CD4-positive, alpha-beta T cell treated with Interleukin-21 for 1 hour (primary cell): ENCODE data around the gene CFAP210.
"Not testable (repeated sequence)": the region's sequence is repeated elsewhere in the genome, so short reads cannot be mapped to it uniquely, and the experiment has no call there.

Experiments
- DNase-seq: peaks from one replicate; pipeline ENCODE4 v3.0.0-alpha.2; 2020

CFAP210 gene

GRCh38 chr2:169670937-169671336 lies 23.3 kb downstream of the CFAP210 start:
- no peak for DNase-seq

- DNase-seq: no peak
These were observed 24.0 kb downstream of the CFAP210 start for GRCh38 chr2:169670215-169670651.

GRCh38 chr2:169667583-169667982 lies 26.6 kb downstream of the CFAP210 start:
- no peak for DNase-seq

- DNase-seq: no peak
These were observed 29.0 kb downstream of the CFAP210 start for GRCh38 chr2:169664978-169665930.

- DNase-seq: no peak
These were observed 29.6 kb downstream of the CFAP210 start for GRCh38 chr2:169664600-169664977.

GRCh38 chr2:169663247-169663646 lies 31.0 kb downstream of the CFAP210 start:
- DNase-seq: no peak

- no peak for DNase-seq
These were observed 31.5 kb downstream of the CFAP210 start for GRCh38 chr2:169662744-169663143.

GRCh38 chr2:169661265-169661664 lies 32.9 kb downstream of the CFAP210 start:
- DNase-seq: no peak

- DNase-seq: no peak
These were observed 34.9 kb downstream of the CFAP210 start for GRCh38 chr2:169659320-169659719.

- DNase-seq: no peak
These were observed 35.3 kb downstream of the CFAP210 start for GRCh38 chr2:169658877-169659276.

GRCh38 chr2:169656164-169656563 lies 38.0 kb downstream of the CFAP210 start:
- DNase-seq: no peak

- no peak for DNase-seq
These were observed 40.6 kb downstream of the CFAP210 start for GRCh38 chr2:169653636-169654035.

GRCh38 chr2:169649278-169649677 lies 44.9 kb downstream of the CFAP210 start:
- DNase-seq: no peak

- DNase-seq: no peak
These were observed 46.7 kb downstream of the CFAP210 start for GRCh38 chr2:169647496-169647895.

- DNase-seq: no peak
These were observed 50.0 kb downstream of the CFAP210 start for GRCh38 chr2:169644173-169644572.

- DNase-seq: no peak
These were observed 52.7 kb downstream of the CFAP210 start for GRCh38 chr2:169641464-169641863.

GRCh38 chr2:169640104-169640503 lies 54.1 kb downstream of the CFAP210 start:
- DNase-seq: no peak

- no peak for DNase-seq
These were observed 56.6 kb downstream of the CFAP210 start for GRCh38 chr2:169637620-169638019.

GRCh38 chr2:169636440-169637097 lies 57.6 kb downstream of the CFAP210 start:
- no peak for DNase-seq

- no peak for DNase-seq
These were observed 68.4 kb downstream of the CFAP210 start for GRCh38 chr2:169625781-169626180.

GRCh38 chr2:169623235-169623634 lies 71.0 kb downstream of the CFAP210 start:
- DNase-seq: no peak

GRCh38 chr2:169620509-169620908 lies 73.7 kb downstream of the CFAP210 start:
- DNase-seq: no peak

GRCh38 chr2:169619946-169620345 lies 74.3 kb downstream of the CFAP210 start:
- DNase-seq: no peak

GRCh38 chr2:169615982-169616381 lies 78.2 kb downstream of the CFAP210 start:
- DNase-seq: not testable (repeated sequence)
